ENCODE data around the gene CMTR1.

DNA sequence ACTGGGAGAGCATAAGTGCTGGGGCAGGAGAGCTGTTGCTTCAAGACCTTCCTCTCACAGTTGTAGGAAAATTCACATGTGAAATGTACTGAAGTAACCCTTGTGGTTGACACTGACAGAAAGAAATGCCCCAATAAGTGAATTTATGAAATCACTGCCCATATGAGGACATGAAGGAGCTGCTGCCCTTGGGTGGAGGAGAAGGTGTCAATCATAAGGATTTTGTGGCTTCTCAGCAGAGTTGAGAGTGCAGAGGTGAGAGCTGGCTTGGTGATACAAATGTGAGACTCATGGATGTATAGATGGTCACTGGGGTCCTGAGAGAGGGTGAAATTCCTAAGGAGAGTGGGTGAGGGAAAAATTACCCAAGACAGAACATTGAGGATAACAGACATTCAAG, 33.9 kb upstream of the CMTR1 start:
- TF ChIP-seq SIN3A (IDR thresholded peaks at IDR 0.05; ENCODE audit: borderline replicate concordance, insufficient read depth, low read length) (no peak), TAF1 (IDR thresholded peaks at IDR 0.05; ENCODE audit: borderline replicate concordance, insufficient read depth, low read length) (no peak), FOXP2 (optimal IDR thresholded peaks at IDR 0.05; ENCODE audit: borderline replicate concordance, extremely low read depth, extremely low read length, insufficient read depth) (no peak)
- TF ChIP-seq, protein P1, sequence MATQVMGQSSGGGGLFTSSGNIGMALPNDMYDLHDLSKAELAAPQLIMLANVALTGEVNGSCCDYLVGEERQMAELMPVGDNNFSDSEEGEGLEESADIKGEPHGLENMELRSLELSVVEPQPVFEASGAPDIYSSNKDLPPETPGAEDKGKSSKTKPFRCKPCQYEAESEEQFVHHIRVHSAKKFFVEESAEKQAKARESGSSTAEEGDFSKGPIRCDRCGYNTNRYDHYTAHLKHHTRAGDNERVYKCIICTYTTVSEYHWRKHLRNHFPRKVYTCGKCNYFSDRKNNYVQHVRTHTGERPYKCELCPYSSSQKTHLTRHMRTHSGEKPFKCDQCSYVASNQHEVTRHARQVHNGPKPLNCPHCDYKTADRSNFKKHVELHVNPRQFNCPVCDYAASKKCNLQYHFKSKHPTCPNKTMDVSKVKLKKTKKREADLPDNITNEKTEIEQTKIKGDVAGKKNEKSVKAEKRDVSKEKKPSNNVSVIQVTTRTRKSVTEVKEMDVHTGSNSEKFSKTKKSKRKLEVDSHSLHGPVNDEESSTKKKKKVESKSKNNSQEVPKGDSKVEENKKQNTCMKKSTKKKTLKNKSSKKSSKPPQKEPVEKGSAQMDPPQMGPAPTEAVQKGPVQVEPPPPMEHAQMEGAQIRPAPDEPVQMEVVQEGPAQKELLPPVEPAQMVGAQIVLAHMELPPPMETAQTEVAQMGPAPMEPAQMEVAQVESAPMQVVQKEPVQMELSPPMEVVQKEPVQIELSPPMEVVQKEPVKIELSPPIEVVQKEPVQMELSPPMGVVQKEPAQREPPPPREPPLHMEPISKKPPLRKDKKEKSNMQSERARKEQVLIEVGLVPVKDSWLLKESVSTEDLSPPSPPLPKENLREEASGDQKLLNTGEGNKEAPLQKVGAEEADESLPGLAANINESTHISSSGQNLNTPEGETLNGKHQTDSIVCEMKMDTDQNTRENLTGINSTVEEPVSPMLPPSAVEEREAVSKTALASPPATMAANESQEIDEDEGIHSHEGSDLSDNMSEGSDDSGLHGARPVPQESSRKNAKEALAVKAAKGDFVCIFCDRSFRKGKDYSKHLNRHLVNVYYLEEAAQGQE (IDR thresholded peaks at IDR 0.05; ENCODE audit: insufficient read depth in 1 of 2, low read depth in 2 of 2, low read length in 2 of 2), result no peak
